ENCODE measurements around the gene FKBP1B.
"Not testable (repeated sequence)": the region's sequence is repeated elsewhere in the genome, so short reads cannot be mapped to it uniquely, and the experiment has no call there.

The FKBP1B gene

DNA sequence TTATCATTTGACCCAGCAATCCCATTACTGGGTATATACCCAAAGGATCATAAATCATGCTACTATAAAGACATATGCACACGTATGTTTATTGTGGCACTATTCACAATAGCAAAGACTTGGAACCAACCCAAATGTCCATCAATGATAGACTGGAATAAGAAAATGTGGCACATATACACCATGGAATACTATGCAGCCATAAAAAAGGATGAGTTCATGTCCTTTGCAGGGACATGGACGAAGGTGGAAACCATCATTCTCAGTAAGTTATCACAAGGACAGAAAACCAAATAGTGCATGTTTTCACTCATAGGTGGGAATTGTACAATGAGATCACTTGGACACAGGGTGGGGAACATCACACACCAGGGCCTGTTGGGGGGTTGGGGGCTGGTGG is 51.2 kb downstream of the FKBP1B start:
- DNase-seq (ENCODE audit: low read depth in 2 of 3, low spot score in 2 of 3) = not testable (repeated sequence)

GRCh38 chr2:24101992-24102391 is 52.5 kb downstream of the FKBP1B start:
- DNase-seq (ENCODE audit: low read depth in 2 of 3, low spot score in 2 of 3) = no peak

DNA sequence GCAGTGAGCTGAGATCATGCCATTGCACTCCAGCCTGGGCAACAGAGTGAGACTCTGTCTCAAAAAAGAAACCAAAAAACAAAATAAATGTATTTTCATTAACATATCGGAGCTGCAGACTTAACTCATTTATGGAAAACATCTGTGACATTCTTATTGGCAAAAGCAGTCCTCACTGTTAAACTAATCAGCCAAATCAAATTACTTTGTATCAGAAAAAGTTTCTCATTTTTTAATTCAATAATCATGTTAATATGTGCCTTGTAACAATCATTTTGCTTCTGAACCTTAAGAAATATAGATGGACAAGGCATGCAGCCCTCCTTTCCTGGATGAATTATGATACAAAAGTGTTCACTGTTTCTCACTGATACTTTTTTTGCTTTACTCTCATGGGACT is 53.1 kb downstream of the FKBP1B start:
- DNase-seq (ENCODE audit: low read depth in 2 of 3, low spot score in 2 of 3) = no peak

DNA sequence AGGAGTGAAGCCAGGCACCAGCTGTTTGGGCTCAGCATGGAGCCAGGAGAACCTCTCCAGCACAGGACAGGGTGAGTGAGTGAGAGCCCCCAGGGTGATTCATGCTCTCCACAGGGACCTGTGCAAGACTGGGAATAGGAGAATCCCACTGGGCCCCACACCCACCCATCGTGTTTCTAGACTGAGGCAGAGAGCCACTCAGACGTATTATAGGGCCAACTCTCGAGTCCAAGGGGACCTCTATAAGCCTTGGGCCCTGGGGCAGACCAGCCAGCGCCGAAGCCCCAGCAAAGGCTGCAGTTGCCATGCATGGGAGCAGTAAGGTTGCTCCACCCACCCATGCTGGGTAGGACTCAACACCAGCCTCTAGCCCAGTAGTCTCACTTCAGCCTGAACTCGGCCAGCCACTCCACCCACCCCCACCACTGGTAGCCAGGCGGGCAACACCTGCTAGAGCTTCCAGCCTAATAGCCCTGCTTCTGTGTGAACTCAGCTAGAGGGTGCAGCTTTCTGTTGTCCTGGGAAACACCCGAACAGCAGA is 54.6 kb downstream of the FKBP1B start:
- no peak for DNase-seq (ENCODE audit: low read depth in 2 of 3, low spot score in 2 of 3)

DNA sequence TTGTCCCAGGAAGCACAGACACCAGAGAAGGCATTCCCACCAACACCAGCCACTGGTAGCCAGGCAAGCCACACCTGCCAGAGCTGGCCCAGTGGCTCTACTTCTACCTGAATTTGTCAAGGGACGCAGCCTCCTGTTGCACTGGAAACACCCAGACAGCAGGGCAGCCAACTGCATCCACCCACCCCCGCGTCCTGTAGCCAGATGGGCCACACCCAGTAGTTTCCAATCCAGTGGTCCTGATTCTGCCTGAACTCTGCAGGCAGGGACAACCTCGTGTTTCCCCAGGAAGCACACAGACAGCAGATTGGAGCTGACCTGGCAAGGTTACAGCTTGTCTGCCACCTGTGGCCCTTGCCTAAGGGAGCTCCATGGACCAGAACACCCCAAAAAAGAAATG is 55.4 kb downstream of the FKBP1B start:
- DNase-seq (ENCODE audit: low read depth in 2 of 3, low spot score in 2 of 3) = no peak

DNA sequence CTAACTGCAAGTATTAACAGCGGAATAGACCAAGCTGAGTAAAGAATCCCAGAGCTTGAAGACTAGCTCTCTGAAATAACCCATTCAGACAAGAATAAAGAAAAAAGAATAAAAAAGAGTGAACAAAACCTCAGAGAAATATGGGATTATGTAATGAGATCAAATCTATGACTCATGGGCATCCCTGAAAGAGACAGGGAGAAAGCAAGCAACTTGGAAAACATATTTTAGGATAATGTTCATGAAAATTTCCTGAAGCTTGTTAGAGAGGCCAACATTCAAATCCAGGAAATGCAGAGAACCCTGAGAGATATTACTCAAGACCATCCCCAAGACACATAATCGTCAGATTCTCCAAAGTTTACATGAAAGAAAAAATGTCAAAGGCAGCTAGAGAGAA is 56.3 kb downstream of the FKBP1B start:
- no peak for DNase-seq (ENCODE audit: low read depth in 2 of 3, low spot score in 2 of 3)

DNA sequence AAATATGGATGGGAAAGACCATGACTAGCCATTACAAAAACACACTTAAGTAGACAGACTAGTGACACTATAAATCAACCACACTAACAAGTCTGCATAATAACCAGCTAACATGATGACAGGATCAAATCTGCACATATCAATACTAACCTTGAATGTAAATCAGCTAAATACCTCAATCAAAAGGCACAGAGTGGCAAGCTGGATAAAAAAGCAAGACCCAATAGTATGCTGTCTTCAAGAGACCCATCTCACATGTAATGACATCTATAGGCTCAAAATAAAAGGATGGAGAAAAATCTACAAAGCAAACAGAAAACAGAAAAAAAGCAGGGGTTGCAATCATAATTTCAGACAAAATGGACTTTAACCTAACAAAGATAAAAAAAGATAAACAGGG is 57.2 kb downstream of the FKBP1B start:
- DNase-seq (ENCODE audit: low read depth in 2 of 3, low spot score in 2 of 3) = no peak

GRCh38 chr2:24107336-24107735 is 57.8 kb downstream of the FKBP1B start:
- DNase-seq (ENCODE audit: low read depth in 2 of 3, low spot score in 2 of 3) = no peak

- not testable (repeated sequence) for DNase-seq (ENCODE audit: low read depth in 2 of 3, low spot score in 2 of 3)
These were observed 59.9 kb downstream of the FKBP1B start for GRCh38 chr2:24109431-24109830.

- no peak for DNase-seq (ENCODE audit: low read depth in 2 of 3, low spot score in 2 of 3)
These were observed 61.2 kb downstream of the FKBP1B start for GRCh38 chr2:24110660-24111303.

GRCh38 chr2:24111407-24111901 is 61.9 kb downstream of the FKBP1B start:
- DNase-seq (ENCODE audit: low read depth in 2 of 3, low spot score in 2 of 3) = no peak

Measured in activated CD8-positive, alpha-beta memory T cell treated with anti-CD3 and anti-CD28 coated beads for 48 hours (primary cell).